Endodermal cell (in vitro differentiated cells): ENCODE data around the gene CDK12. TPM values are rescaled to one million over a fixed set of nuclear protein-coding genes. Genes with fewer than 3 reads are reported as not detected.

Experiments used
- DNase-seq: peaks from one replicate; pipeline ENCODE4 v3.0.0-alpha.2; 2017
- H3K27ac ChIP-seq: 2 replicates; pipeline ENCODE4 v1.5.1; 2013; ENCODE audit warnings: mild to moderate bottlenecking, low read depth, low read length, moderate library complexity
- H3K27me3 ChIP-seq: 2 replicates; pipeline ENCODE4 v1.6.1; 2013; ENCODE audit warnings: mild to moderate bottlenecking, low read length, moderate library complexity; ENCODE audit not compliant: insufficient read depth, control insufficient read depth, poor library complexity, severe bottlenecking
- H3K36me3 ChIP-seq: 2 replicates; pipeline ENCODE4 v1.7.0; 2013; ENCODE audit warnings: mild to moderate bottlenecking, low read length, moderate library complexity; ENCODE audit not compliant: control insufficient read depth, insufficient read depth
- H3K4me1 ChIP-seq: one replicate; pipeline ENCODE4 v1.7.0; 2013; ENCODE audit warnings: low read length; ENCODE audit not compliant: control insufficient read depth, insufficient read depth
- H3K4me3 ChIP-seq: 2 replicates; pipeline ENCODE4 v1.5.1; 2013; ENCODE audit warnings: mild to moderate bottlenecking, low read length, moderate library complexity
- H3K9ac ChIP-seq: 2 replicates; pipeline ENCODE4 v1.6.1; 2013; ENCODE audit warnings: mild to moderate bottlenecking, low read length, moderate library complexity; ENCODE audit not compliant: poor library complexity, severe bottlenecking; ENCODE audit errors: extremely low read depth
- H3K9me3 ChIP-seq: 2 replicates; pipeline ENCODE4 v1.6.1; 2013; ENCODE audit warnings: mild to moderate bottlenecking, low read length, moderate library complexity; ENCODE audit not compliant: control insufficient read depth
- H3K27ac Mint-ChIP-seq: 2 replicates; pipeline ENCODE4 v1.8.0; 2020; ENCODE audit warnings: mixed read lengths
- H3K27me3 Mint-ChIP-seq: 2 replicates; pipeline ENCODE4 v1.8.0; 2021; ENCODE audit warnings: mild to moderate bottlenecking, mixed read lengths; ENCODE audit not compliant: insufficient read depth
- H3K36me3 Mint-ChIP-seq: 2 replicates; pipeline ENCODE4 v1.8.0; 2020; ENCODE audit warnings: low read depth, mixed read lengths
- H3K4me1 Mint-ChIP-seq: 2 replicates; pipeline ENCODE4 v1.8.0; 2020; ENCODE audit warnings: mixed read lengths
- H3K4me3 Mint-ChIP-seq: 2 replicates; pipeline ENCODE4 v1.8.0; 2020; ENCODE audit warnings: mild to moderate bottlenecking, moderate library complexity, mixed read lengths
- H3K9me3 Mint-ChIP-seq: 2 replicates; pipeline ENCODE4 v1.8.0; 2020; ENCODE audit warnings: mild to moderate bottlenecking, mixed read lengths
- WGBS, 2 experiments: methylation state at CpG; one replicate each; pipeline versions ENCODE4 v1.1.5 to v1.1.7; 2013; ENCODE audit warnings: missing lambda C conversion rate in 2 of 2, mixed read lengths in 1 of 2; ENCODE audit not compliant: insufficient coverage in 1 of 2, insufficient read length in 1 of 2; 5-methylcytosine and 5-hydroxymethylcytosine counted together
- total RNA-seq, 2 donors: library from RNA; stranded (reverse); fragmentation: NEBNext Ultra II Directional in 1 of 2; extraction: Animal tissue kit (Norgen Biotek cat#: 25700) in 1 of 2; gene quantifications; 2 replicates in 1 of 2; 3 replicates in 1 of 2; pipeline ENCODE4 v1.2.1, GENCODE V29; 2021
- TF ChIP-seq, protein P1 (sequence below): fragments of 200-600 bp; sonication (generic); conservative IDR thresholded peaks from 2 replicates; pipeline ENCODE4 v1.5.0; 2021; ENCODE audit warnings: antibody characterized with exemption, mild to moderate bottlenecking

Gene CDK12
- total RNA-seq, 2 donors from 2014 or later, result 62.8 to 70.2 TPM

DNA sequence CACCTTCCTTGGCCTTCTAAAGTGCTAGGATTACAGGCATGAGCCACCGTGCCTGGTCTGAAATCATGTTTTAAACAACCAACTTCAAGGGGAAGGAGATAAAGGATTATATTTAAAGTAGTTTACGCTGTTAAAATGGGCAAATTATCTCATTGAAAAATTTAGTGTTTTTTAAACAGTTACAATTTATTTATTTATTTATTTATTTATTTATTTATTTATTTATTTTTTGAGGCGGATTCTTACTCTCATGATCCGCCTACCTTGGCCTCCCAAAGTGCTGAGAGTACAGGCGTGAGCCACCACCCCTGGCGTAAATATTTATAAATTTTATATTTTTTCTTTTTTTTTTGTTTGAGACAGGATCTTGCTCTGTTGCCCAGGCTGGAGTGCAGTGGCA, 22.2 kb downstream of the CDK12 start:
- 100% methylated on average over 1 of the region's 6 CpGs; no CpG with 5 or more reads in 1 of the 2 experiments for WGBS, 2 experiments
- Histone ChIP-seq H3K36me3 (peaks cover 34% of the 10 kb centered on the region), H3K4me1 (no peaks in the 10 kb centered on the region), H3K4me3 (no peak overlapping the region), H3K9me3 (no peaks in the 10 kb centered on the region), H3K9ac (no peak overlapping the region), H3K27me3 (no peaks in the 10 kb centered on the region), H3K27ac (no peak overlapping the region)
- TF ChIP-seq, protein P1, sequence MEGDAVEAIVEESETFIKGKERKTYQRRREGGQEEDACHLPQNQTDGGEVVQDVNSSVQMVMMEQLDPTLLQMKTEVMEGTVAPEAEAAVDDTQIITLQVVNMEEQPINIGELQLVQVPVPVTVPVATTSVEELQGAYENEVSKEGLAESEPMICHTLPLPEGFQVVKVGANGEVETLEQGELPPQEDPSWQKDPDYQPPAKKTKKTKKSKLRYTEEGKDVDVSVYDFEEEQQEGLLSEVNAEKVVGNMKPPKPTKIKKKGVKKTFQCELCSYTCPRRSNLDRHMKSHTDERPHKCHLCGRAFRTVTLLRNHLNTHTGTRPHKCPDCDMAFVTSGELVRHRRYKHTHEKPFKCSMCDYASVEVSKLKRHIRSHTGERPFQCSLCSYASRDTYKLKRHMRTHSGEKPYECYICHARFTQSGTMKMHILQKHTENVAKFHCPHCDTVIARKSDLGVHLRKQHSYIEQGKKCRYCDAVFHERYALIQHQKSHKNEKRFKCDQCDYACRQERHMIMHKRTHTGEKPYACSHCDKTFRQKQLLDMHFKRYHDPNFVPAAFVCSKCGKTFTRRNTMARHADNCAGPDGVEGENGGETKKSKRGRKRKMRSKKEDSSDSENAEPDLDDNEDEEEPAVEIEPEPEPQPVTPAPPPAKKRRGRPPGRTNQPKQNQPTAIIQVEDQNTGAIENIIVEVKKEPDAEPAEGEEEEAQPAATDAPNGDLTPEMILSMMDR, result no peak
- Mint-ChIP-seq H3K36me3 (peaks cover 25% of the 10 kb centered on the region), H3K27ac (no peak overlapping the region), H3K4me1 (no peaks in the 10 kb centered on the region), H3K9me3 (no peaks in the 10 kb centered on the region), H3K4me3 (no peak overlapping the region), H3K27me3 (no peaks in the 10 kb centered on the region)
- no peak for DNase-seq

DNA sequence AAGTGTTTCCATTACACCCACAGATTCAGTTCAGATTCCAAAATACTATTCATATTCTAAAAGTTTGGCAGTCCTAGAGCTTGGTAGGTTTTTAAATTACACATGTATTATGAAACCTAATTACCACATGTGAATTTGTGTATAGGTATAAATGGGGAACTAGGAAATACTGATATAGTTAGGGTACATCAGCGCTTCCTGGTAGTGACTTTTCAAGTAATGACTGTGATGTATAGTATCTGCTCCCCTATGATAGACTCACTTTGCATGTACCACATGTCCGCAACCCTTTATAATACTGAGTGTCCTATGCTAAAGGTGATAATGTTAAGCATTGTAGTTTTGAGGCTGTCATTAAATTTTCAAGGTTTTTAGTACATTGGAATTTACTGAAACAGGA, 22.9 kb downstream of the CDK12 start:
- H3K9ac ChIP-seq, result no peak overlapping the region
- TF ChIP-seq, protein P1, result no peak

DNA sequence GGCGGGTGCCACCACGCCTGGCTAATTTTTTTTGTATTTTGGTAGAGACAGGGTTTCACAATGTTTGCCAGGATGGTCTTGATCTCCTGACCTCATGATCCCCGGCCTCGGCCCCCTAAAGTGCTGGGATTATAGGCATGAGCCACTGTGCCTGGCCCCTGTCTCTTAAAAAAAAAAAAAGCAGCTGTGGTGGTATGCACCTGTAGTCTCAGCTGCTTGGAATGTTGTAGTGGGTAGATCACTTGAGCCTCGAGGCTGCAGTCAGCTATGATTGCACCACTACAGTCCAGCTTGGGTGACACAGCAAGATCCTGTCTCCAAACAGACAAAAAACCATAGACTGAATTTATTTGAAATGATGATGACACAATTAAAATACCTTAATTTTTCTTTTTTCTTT, 24.3 kb downstream of the CDK12 start:
- no peaks in the 10 kb centered on the region for H3K4me1 ChIP-seq
- H3K27ac ChIP-seq, result no peak overlapping the region
- H3K27me3 ChIP-seq, result no peaks in the 10 kb centered on the region
- Mint-ChIP-seq H3K4me3 (no peak overlapping the region), H3K36me3 (peaks cover 17% of the 10 kb centered on the region), H3K4me1 (no peaks in the 10 kb centered on the region), H3K27me3 (no peaks in the 10 kb centered on the region), H3K9me3 (no peaks in the 10 kb centered on the region), H3K27ac (peak overlapping the region; percentile 44)
- WGBS, 2 experiments, result 88 to 94% methylated on average over 4 to 5 of the region's 5 CpGs
- H3K9me3 ChIP-seq, result no peaks in the 10 kb centered on the region
- H3K4me3 ChIP-seq, result no peak overlapping the region
- peaks cover 31% of the 10 kb centered on the region for H3K36me3 ChIP-seq
- no peak for DNase-seq
- TF ChIP-seq, protein P1, result no peak
- no peak overlapping the region for H3K9ac ChIP-seq

More for the DNA sequence above, 22.9 kb downstream of the CDK12 start:
- no peak overlapping the region for H3K4me3 ChIP-seq
- H3K4me1 ChIP-seq, result no peaks in the 10 kb centered on the region
- H3K27ac ChIP-seq, result no peak overlapping the region
- H3K9me3 ChIP-seq, result no peaks in the 10 kb centered on the region
- Mint-ChIP-seq H3K4me1 (no peaks in the 10 kb centered on the region), H3K36me3 (peaks cover 21% of the 10 kb centered on the region), H3K9me3 (no peaks in the 10 kb centered on the region), H3K4me3 (no peak overlapping the region), H3K27me3 (no peaks in the 10 kb centered on the region), H3K27ac (no peak overlapping the region)
- no peak for DNase-seq
- 95% methylated on average over 2 of the region's 2 CpGs; no CpG with 5 or more reads in 1 of the 2 experiments for WGBS, 2 experiments
- peaks cover 29% of the 10 kb centered on the region for H3K36me3 ChIP-seq
- no peaks in the 10 kb centered on the region for H3K27me3 ChIP-seq
